LNCAP (cell line): ENCODE measurements around the gene TMEM51.

Experiments used
- CTCF ChIP-seq: fragments of 450-650 bp; IDR thresholded peaks from 2 replicates; pipeline ENCODE4 v1.5.1; 2017; ENCODE audit warnings: mild to moderate bottlenecking

TMEM51 gene

GRCh38 chr1:15224259-15224869 lies 70.8 kb downstream of the TMEM51 start:
- no peak for TF ChIP-seq CTCF

- no peak for TF ChIP-seq CTCF
Observed at GRCh38 chr1:15224974-15225373, 71.4 kb downstream of the TMEM51 start.

- TF ChIP-seq CTCF, result no peak
Observed at GRCh38 chr1:15225461-15225860, 71.9 kb downstream of the TMEM51 start.

GRCh38 chr1:15226388-15227255 lies 73.1 kb downstream of the TMEM51 start:
- TF ChIP-seq CTCF, result no peak

GRCh38 chr1:15229707-15230131 lies 76.2 kb downstream of the TMEM51 start:
- TF ChIP-seq CTCF, result no peak

GRCh38 chr1:15231714-15232201 lies 78.2 kb downstream of the TMEM51 start:
- TF ChIP-seq CTCF, result no peak

- TF ChIP-seq CTCF, result no peak
Observed at GRCh38 chr1:15233689-15234088, 80.1 kb downstream of the TMEM51 start.
